WI38 (cell line): ENCODE results near the gene KANSL3.

Experiments used
- H3K4me3 ChIP-seq: 2 replicates; pipeline ENCODE4 v1.5.1; 2011; ENCODE audit warnings: low read depth, mild to moderate bottlenecking, control low read depth, low read length
- CTCF ChIP-seq: IDR thresholded peaks from 2 replicates; pipeline ENCODE4 v1.5.1; 2012; ENCODE audit warnings: low read depth, mild to moderate bottlenecking, control low read depth, low read length

Gene KANSL3

DNA sequence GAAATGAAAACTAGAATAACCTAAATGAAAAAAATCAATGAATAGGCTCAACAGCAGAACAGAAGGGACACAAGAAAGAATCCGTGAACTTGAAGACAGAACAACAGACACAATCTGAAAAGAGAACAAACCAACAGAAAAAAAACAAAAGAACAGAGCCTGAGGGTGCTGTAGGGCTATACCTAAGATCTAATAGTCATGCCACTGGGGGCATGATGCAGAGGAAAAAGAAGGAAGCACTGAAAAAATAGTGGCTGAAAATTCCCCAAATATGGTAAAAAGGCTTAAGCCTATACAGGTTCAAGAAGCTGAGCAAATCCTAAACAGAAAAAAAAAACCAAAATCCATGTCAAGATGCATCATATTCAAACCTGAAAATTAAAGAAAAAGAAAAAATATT lies 50.3 kb downstream of the KANSL3 start:
- no peak overlapping the region for H3K4me3 ChIP-seq
- TF ChIP-seq CTCF = no peak

- no peak for TF ChIP-seq CTCF
- no peak overlapping the region for H3K4me3 ChIP-seq
Observed at GRCh38 chr2:96584017-96584416, 54.1 kb downstream of the KANSL3 start.

GRCh38 chr2:96580771-96581170 lies 57.3 kb downstream of the KANSL3 start:
- no peak overlapping the region for H3K4me3 ChIP-seq
- TF ChIP-seq CTCF = no peak

GRCh38 chr2:96579422-96579821 lies 58.7 kb downstream of the KANSL3 start:
- no peak overlapping the region for H3K4me3 ChIP-seq
- no peak for TF ChIP-seq CTCF

DNA sequence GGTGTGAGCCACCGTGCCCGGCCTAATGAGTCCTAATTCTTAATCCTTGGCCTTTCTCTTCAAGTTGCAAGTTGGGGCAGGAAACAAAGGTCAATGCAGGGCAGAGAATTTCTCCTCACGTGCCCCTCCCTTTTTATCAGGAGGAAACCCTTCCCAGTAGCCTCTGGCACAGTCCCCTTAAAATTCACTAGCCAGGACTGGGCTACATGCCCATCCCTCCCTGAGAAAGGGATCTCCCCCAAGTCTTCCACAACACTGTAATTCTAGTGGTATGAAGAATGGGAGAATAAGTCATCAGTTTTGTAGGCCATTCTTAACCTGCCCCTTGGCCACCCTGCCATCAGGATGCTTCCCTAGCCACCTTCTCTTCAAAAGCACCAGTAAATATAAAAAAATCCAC lies 59.4 kb downstream of the KANSL3 start:
- TF ChIP-seq CTCF = no peak
- H3K4me3 ChIP-seq = no peak overlapping the region

DNA sequence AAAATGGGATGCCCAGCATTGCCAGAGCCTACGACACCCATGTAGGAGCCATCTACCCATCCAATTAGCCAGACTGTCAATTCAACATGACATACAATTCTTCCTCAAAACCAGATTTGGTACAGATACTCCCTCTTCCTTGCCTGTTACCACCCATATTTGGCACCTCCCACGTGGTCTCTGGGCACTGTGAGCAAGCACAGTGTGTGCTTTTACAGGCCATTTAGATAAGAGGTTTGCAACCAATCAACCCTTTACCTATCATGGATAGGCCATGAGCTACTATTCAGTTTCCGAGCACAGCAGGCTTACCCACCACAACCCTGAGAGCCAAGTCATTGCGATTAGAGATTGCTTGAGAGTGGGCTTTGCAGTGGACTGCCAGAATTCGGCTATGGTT lies 60.6 kb downstream of the KANSL3 start:
- no peak for TF ChIP-seq CTCF

DNA sequence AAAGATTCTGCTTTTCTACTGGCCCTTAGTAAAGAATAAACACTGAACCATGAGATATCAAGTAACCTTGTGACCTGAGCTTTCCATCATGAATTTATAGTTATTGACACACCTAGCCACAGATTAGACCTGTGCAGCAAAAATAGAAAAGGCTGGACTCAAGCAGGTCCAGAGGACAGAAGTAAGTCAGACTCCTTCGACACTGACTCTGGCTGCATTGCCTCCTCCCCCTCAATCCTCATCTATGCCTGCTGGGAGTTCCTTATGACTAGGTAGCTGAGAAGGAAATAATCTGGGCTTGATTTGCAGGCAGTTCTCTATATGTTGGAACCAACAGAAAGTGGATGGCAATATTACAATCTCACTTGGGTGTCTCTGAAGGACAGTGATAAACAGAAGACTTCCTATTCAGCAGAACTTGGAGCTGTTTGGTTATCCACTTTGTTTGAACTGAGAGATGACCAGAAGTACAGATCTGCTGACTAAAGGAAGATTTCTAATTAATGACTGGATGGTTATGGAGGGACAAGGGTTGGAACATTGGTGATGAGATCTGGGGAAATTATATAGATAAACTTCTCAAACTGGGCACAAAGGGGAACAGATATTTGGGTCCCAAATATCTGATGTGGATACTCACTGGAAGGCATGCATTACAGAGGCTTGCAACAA lies 62.2 kb downstream of the KANSL3 start:
- no peak for TF ChIP-seq CTCF
- H3K4me3 ChIP-seq = no peak overlapping the region

More for the DNA sequence above, 60.6 kb downstream of the KANSL3 start:
- H3K4me3 ChIP-seq = no peak overlapping the region
